ENCODE data around the gene ZNF547. TPM values are rescaled to one million over a fixed set of nuclear protein-coding genes. Genes with fewer than 3 reads are reported as not detected.

Gene ZNF547
- total RNA-seq, 4 donors from 2014 or later: 1.8 to 4.2 (median 2.7) TPM

GRCh38 chr19:57355916-57356315 lies 7.4 kb upstream of the ZNF547 start:
- peaks cover 10% of the 10 kb centered on the region for H3K9me3 ChIP-seq
- WGBS: 94% methylated on average over 4 of the region's 4 CpGs
- H3K36me3 ChIP-seq: peaks cover 57% of the 10 kb centered on the region

GRCh38 chr19:57357406-57357805 lies 5.9 kb upstream of the ZNF547 start:
- Histone ChIP-seq H3K27me3 (no peaks in the 10 kb centered on the region), H3K4me3 (no peak overlapping the region), H3K36me3 (peaks cover 57% of the 10 kb centered on the region), H3K27ac (no peak overlapping the region), H3K4me1 (peaks cover 12% of the 10 kb centered on the region), H3K9me3 (peaks cover 10% of the 10 kb centered on the region)
- 97% methylated on average over 5 of the region's 5 CpGs for WGBS
- no peak for TF ChIP-seq EP300 (IDR thresholded peaks at IDR 0.05)
- no peak for TF ChIP-seq CTCF (IDR thresholded peaks at IDR 0.05)
- no peak for TF ChIP-seq POLR2AphosphoS5 (IDR thresholded peaks at IDR 0.05)
- TF ChIP-seq POLR2A (IDR thresholded peaks at IDR 0.05): no peak
- DNase-seq (ENCODE audit: low spot score in 2 of 2): no peak

More at GRCh38 chr19:57355916-57356315, 7.4 kb upstream of the ZNF547 start:
- Histone ChIP-seq H3K27me3 (no peaks in the 10 kb centered on the region), H3K4me1 (peaks cover 22% of the 10 kb centered on the region), H3K4me3 (no peak overlapping the region), H3K27ac (no peak overlapping the region)
- TF ChIP-seq POLR2A (IDR thresholded peaks at IDR 0.05) (no peak), POLR2AphosphoS5 (IDR thresholded peaks at IDR 0.05) (no peak), EP300 (IDR thresholded peaks at IDR 0.05) (no peak), CTCF (IDR thresholded peaks at IDR 0.05) (no peak)
- no peak for DNase-seq (ENCODE audit: low spot score in 2 of 2)

- Histone ChIP-seq H3K4me3 (no peak overlapping the region), H3K27ac (no peak overlapping the region), H3K27me3 (no peaks in the 10 kb centered on the region), H3K9me3 (peaks cover 10% of the 10 kb centered on the region), H3K4me1 (peaks cover 14% of the 10 kb centered on the region), H3K36me3 (peaks cover 44% of the 10 kb centered on the region)
- no peak for DNase-seq (ENCODE audit: low spot score in 2 of 2)
- TF ChIP-seq CTCF (IDR thresholded peaks at IDR 0.05) (no peak), POLR2A (IDR thresholded peaks at IDR 0.05) (no peak), EP300 (IDR thresholded peaks at IDR 0.05) (no peak), POLR2AphosphoS5 (IDR thresholded peaks at IDR 0.05) (no peak)
Observed at GRCh38 chr19:57359300-57359699, 4.1 kb upstream of the ZNF547 start.

GRCh38 chr19:57362419-57362818 lies 932 bp upstream of the ZNF547 start:
- no peak for TF ChIP-seq EP300 (IDR thresholded peaks at IDR 0.05)
- TF ChIP-seq CTCF (IDR thresholded peaks at IDR 0.05): no peak
- no peak for TF ChIP-seq POLR2A (IDR thresholded peaks at IDR 0.05)
- TF ChIP-seq POLR2AphosphoS5 (IDR thresholded peaks at IDR 0.05): no peak
- DNase-seq (ENCODE audit: low spot score in 2 of 2): no peak
- Histone ChIP-seq H3K4me3 (peak overlapping the region; percentile 67), H3K4me1 (peaks cover 18% of the 10 kb centered on the region), H3K36me3 (peaks cover 13% of the 10 kb centered on the region), H3K9me3 (no peaks in the 10 kb centered on the region), H3K27me3 (no peaks in the 10 kb centered on the region), H3K27ac (peak overlapping the region; percentile 87)
- WGBS: 73% methylated on average over 2 of the region's 2 CpGs

GRCh38 chr19:57363688-57364181 lies 384 bp downstream of the ZNF547 start:
- H3K4me3 ChIP-seq: peak overlapping the region; percentile 67
- no peaks in the 10 kb centered on the region for H3K9me3 ChIP-seq
- peaks cover 18% of the 10 kb centered on the region for H3K4me1 ChIP-seq
- no peak for TF ChIP-seq POLR2AphosphoS5 (IDR thresholded peaks at IDR 0.05)
- no peak for TF ChIP-seq POLR2A (IDR thresholded peaks at IDR 0.05)
- no peak for TF ChIP-seq CTCF (IDR thresholded peaks at IDR 0.05)
- no peaks in the 10 kb centered on the region for H3K27me3 ChIP-seq
- peaks cover under 1% of the 10 kb centered on the region for H3K36me3 ChIP-seq
- H3K27ac ChIP-seq: peak overlapping the region; percentile 87
- no peak for DNase-seq (ENCODE audit: low spot score in 2 of 2)
- 6% methylated on average over 5 of the region's 18 CpGs for whole genome bisulfite sequencing
